Measurements from ENCODE around the gene AVPI1. TPM values are rescaled to one million over a fixed set of nuclear protein-coding genes. Genes with fewer than 3 reads are reported as not detected.
A peak's percentile ranks its signal among the peaks of the same experiment; 100 is the strongest.

AVPI1 gene
- total and polyA plus RNA-seq, 10 of the 15 experiments (the other 5 are each of a cell fraction or from before 2014, with no cell fraction given): 0.08 to 1.4 (median 0.84) TPM

DNA sequence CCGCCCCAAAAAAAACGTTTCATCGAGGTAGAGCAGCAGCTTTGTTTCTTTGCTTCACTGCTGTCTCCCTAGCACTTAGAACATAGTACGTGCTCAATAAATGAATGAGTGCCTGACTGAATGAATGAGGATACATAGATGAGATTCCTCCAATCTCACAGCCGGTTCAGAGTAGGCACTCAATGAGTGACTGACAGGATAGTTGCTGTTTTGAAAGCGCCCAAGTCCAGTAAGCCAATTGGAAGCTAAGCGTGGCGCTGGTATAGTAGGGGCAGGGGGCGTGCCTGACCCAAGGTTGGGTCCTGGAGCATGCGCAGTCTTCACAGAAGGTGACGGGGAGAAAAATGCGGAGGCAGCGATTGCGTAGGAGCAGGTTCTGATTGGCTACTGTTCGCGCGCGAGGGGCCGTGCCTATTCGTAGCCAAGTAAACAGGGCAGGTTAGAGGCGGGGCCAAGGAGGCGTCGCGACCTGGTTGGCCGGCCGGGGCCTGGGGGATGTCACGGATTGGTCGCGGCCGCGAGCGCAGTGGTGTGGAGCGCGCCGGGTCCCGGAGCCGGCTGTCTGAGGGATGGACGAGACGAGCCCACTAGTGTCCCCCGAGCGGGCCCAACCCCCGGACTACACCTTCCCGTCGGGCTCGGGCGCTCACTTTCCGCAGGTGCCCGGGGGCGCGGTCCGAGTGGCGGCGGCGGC, 46.7 kb downstream of the AVPI1 start, which contains the start of gene PI4K2A (continued):
- TF ChIP-seq, protein P1, sequence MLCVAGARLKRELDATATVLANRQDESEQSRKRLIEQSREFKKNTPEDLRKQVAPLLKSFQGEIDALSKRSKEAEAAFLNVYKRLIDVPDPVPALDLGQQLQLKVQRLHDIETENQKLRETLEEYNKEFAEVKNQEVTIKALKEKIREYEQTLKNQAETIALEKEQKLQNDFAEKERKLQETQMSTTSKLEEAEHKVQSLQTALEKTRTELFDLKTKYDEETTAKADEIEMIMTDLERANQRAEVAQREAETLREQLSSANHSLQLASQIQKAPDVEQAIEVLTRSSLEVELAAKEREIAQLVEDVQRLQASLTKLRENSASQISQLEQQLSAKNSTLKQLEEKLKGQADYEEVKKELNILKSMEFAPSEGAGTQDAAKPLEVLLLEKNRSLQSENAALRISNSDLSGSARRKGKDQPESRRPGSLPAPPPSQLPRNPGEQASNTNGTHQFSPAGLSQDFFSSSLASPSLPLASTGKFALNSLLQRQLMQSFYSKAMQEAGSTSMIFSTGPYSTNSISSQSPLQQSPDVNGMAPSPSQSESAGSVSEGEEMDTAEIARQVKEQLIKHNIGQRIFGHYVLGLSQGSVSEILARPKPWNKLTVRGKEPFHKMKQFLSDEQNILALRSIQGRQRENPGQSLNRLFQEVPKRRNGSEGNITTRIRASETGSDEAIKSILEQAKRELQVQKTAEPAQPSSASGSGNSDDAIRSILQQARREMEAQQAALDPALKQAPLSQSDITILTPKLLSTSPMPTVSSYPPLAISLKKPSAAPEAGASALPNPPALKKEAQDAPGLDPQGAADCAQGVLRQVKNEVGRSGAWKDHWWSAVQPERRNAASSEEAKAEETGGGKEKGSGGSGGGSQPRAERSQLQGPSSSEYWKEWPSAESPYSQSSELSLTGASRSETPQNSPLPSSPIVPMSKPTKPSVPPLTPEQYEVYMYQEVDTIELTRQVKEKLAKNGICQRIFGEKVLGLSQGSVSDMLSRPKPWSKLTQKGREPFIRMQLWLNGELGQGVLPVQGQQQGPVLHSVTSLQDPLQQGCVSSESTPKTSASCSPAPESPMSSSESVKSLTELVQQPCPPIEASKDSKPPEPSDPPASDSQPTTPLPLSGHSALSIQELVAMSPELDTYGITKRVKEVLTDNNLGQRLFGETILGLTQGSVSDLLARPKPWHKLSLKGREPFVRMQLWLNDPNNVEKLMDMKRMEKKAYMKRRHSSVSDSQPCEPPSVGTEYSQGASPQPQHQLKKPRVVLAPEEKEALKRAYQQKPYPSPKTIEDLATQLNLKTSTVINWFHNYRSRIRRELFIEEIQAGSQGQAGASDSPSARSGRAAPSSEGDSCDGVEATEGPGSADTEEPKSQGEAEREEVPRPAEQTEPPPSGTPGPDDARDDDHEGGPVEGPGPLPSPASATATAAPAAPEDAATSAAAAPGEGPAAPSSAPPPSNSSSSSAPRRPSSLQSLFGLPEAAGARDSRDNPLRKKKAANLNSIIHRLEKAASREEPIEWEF (IDR thresholded peaks at IDR 0.05; ENCODE audit: insufficient replicate concordance, low read depth, low read length): no peak
- TF ChIP-seq ZNF274 (IDR thresholded peaks at IDR 0.05; ENCODE audit: insufficient read depth, insufficient read length) (no peak), MEF2A (IDR thresholded peaks at IDR 0.05; ENCODE audit: insufficient read depth, low read depth, low read length) (no peak), NR2C1 (IDR thresholded peaks at IDR 0.05) (peak; percentile 78), IKZF2 (IDR thresholded peaks at IDR 0.05) (no peak), ZNF384 (IDR thresholded peaks at IDR 0.05; ENCODE audit: borderline replicate concordance, low read depth, low read length) (no peak), PAX8 (IDR thresholded peaks at IDR 0.05) (no peak), ESRRA (IDR thresholded peaks at IDR 0.05; ENCODE audit: low read length) (no peak), RAD21 (IDR thresholded peaks at IDR 0.05; ENCODE audit: insufficient read depth, low read depth, low read length) (no peak), RUNX3 (IDR thresholded peaks at IDR 0.05; ENCODE audit: low read length) (no peak), EED (IDR thresholded peaks at IDR 0.05; ENCODE audit: low read depth) (no peak), NFYA (IDR thresholded peaks at IDR 0.05; ENCODE audit: borderline replicate concordance, low read depth, low read length) (no peak), HDGF (IDR thresholded peaks at IDR 0.05) (peak; percentile 96), TAF1 (IDR thresholded peaks at IDR 0.05; ENCODE audit: borderline replicate concordance, low read depth, low read length) (peak; percentile 61; the same call in 1 of the 2 replicates), MXI1 (IDR thresholded peaks at IDR 0.05; ENCODE audit: low read depth, low read length) (no peak), IKZF1 (conservative IDR thresholded peaks at IDR 0.05) (no peak), POLR2AphosphoS5 (IDR thresholded peaks at IDR 0.05; ENCODE audit: low read length) (peak; percentile 45; the same call in 1 of the 2 replicates), PAX5 (IDR thresholded peaks at IDR 0.05; ENCODE audit: borderline replicate concordance, low read depth, low read length) (peak; percentile 57; the same call in 1 of the 2 replicates), PML (IDR thresholded peaks at IDR 0.05; ENCODE audit: low read length) (no peak), FOXK2 (IDR thresholded peaks at IDR 0.05) (peak; percentile 91), NBN (IDR thresholded peaks at IDR 0.05) (no peak)
- TF ChIP-seq, protein P2, sequence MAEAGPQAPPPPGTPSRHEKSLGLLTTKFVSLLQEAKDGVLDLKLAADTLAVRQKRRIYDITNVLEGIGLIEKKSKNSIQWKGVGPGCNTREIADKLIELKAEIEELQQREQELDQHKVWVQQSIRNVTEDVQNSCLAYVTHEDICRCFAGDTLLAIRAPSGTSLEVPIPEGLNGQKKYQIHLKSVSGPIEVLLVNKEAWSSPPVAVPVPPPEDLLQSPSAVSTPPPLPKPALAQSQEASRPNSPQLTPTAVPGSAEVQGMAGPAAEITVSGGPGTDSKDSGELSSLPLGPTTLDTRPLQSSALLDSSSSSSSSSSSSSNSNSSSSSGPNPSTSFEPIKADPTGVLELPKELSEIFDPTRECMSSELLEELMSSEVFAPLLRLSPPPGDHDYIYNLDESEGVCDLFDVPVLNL (IDR thresholded peaks at IDR 0.05; ENCODE audit: low read depth, low read length): peak; percentile 61
- TF ChIP-seq, protein P3, sequence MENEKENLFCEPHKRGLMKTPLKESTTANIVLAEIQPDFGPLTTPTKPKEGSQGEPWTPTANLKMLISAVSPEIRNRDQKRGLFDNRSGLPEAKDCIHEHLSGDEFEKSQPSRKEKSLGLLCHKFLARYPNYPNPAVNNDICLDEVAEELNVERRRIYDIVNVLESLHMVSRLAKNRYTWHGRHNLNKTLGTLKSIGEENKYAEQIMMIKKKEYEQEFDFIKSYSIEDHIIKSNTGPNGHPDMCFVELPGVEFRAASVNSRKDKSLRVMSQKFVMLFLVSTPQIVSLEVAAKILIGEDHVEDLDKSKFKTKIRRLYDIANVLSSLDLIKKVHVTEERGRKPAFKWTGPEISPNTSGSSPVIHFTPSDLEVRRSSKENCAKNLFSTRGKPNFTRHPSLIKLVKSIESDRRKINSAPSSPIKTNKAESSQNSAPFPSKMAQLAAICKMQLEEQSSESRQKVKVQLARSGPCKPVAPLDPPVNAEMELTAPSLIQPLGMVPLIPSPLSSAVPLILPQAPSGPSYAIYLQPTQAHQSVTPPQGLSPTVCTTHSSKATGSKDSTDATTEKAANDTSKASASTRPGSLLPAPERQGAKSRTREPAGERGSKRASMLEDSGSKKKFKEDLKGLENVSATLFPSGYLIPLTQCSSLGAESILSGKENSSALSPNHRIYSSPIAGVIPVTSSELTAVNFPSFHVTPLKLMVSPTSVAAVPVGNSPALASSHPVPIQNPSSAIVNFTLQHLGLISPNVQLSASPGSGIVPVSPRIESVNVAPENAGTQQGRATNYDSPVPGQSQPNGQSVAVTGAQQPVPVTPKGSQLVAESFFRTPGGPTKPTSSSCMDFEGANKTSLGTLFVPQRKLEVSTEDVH (IDR thresholded peaks at IDR 0.05; ENCODE audit: low read depth, partially characterized antibody): no peak
